ENCODE results near the gene GET3. TPM values are rescaled to one million over a fixed set of nuclear protein-coding genes. Genes with fewer than 3 reads are reported as not detected.
A peak's percentile ranks its signal among the peaks of the same experiment; 100 is the strongest.

GET3 gene
- polyA plus RNA-seq (2011; rRNA removed) (84.9 and 87.0 TPM in 2 replicates), polyA plus RNA-seq (2017; fragmentation: RNase III; extraction: RNeasy Plus Mini Kit Qiagen cat#74134 plus additional on column Dnase treatment) (82.7 to 96.7 TPM (median 91.7 TPM) in 3 replicates), polyA minus RNA-seq (2011; rRNA and poly(A)+ RNA removed) (63.6 and 71.6 TPM in 2 replicates)
- polyA plus RNA-seq (2012; cell fraction: cytosol; rRNA removed) = 190 and 195 TPM in 2 replicates
- 155 and 164 TPM in 2 replicates for polyA plus RNA-seq (2012; cell fraction: nucleus; rRNA removed)

DNA sequence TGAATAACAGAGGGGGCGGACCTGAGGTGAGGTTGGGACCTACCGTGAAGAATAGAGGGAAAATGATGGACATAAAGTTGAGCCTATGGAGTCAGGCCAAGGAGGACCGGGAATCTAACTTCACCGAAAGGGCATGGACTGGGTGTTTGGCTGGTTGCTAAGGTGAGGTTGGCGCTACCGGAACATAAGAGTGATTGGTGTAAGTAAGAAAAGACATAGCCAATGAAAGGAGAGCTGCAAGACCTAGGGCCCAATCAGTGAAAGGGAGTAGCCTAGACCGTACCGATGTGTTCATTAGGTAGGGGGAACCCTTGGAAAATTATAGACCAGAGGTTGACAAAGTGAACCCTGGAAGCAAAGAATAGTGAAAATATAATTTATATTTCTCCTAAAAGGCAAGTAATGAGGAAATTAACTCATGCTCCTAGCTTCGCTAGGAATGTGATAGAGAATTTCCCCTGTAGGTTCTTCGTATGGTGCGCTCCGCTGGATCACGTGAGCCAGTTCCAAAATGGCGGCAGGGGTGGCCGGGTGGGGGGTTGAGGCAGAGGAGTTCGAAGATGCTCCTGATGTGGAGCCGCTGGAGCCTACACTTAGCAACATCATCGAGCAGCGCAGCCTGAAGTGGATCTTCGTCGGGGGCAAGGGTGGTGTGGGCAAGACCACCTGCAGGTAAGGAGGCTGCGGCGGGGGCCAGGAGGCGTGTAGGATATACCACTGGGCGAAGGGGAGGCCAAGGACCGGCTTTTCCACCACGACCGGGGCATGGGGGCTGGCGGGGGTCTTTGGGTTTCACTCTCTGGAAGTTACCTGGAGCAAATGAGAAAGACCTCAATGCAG, at the start of gene GET3:
Gene GET3, plus strand, starts transcription at position 503 of the 840 bp plus-strand sequence. Its CDS starts 9 bp downstream, at position 512.
- FAIRE-seq (no peak), DNase-seq (ENCODE audit: low read depth in 1 of 2, low spot score in 1 of 2) (peak; percentile 97 to 100), ATAC-seq (peak; percentile 92 to 94)
- H3K4me3 ChIP-seq = peak within 1 kb of the TSS; percentile 78
- peaks cover 25% of the 10 kb centered on the region for H3K4me1 ChIP-seq
- peak within 1 kb of the TSS; percentile 86 to 99 for H3K27ac ChIP-seq
- ChIA-PET CTCF (interaction anchor here (1.1 to 38.2 kb wide), 4 partner anchors 32 to 111 kb away, joined by 3 to 725 read pairs (median 10); partner anchors contain the start of genes DHPS and HOOK2), POLR2A (interaction anchor here (0.6 to 1.5 kb wide), 6 partner anchors 14 to 56 kb away, joined by 3 to 7 read pairs (median 4); partner anchors contain the start of gene JUNB)
- peak within 1 kb of the TSS; percentile 98 for H3K4me2 ChIP-seq
- WGBS (ENCODE audit: missing lambda C conversion rate) = under 1% methylated on average over 24 of the region's 29 CpGs
- H3K9me3 ChIP-seq = no peaks in the 10 kb centered on the region
- no peak for TF ChIP-seq HEYL (CRISPR knock-in tag; IDR thresholded peaks at IDR 0.05)
- no peak for TF ChIP-seq CEBPB (IDR thresholded peaks at IDR 0.05)
- peak; percentile 99 for TF ChIP-seq KDM5A (IDR thresholded peaks at IDR 0.05)
- TF ChIP-seq, protein P1, sequence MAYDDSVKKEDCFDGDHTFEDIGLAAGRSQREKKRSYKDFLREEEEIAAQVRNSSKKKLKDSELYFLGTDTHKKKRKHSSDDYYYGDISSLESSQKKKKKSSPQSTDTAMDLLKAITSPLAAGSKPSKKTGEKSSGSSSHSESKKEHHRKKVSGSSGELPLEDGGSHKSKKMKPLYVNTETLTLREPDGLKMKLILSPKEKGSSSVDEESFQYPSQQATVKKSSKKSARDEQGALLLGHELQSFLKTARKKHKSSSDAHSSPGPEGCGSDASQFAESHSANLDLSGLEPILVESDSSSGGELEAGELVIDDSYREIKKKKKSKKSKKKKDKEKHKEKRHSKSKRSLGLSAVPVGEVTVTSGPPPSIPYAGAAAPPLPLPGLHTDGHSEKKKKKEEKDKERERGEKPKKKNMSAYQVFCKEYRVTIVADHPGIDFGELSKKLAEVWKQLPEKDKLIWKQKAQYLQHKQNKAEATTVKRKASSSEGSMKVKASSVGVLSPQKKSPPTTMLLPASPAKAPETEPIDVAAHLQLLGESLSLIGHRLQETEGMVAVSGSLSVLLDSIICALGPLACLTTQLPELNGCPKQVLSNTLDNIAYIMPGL (CRISPR knock-in tag; IDR thresholded peaks at IDR 0.05; ENCODE audit: borderline replicate concordance) = no peak
- peak in 1 of 2 experiments; percentile 68; a peak in 2 of 5 replicates for TF ChIP-seq JUN (IDR thresholded peaks at IDR 0.05)
- TF ChIP-seq CBX8 (IDR thresholded peaks at IDR 0.05) = no peak
- TF ChIP-seq MAFK (IDR thresholded peaks at IDR 0.05; ENCODE audit: partially characterized antibody) = no peak
- TF ChIP-seq PHF8 (IDR thresholded peaks at IDR 0.05; ENCODE audit: borderline replicate concordance, low read depth) = peak; percentile 88; the same call in 1 of the 2 replicates
- TF ChIP-seq EP300 (IDR thresholded peaks at IDR 0.05) = no peak
- TF ChIP-seq CHD2 (IDR thresholded peaks at IDR 0.05; ENCODE audit: low read length, partially characterized antibody) = no peak
- TF ChIP-seq EHMT2 (IDR thresholded peaks at IDR 0.05; ENCODE audit: low read depth) = no peak
- no peak for TF ChIP-seq E2F6 (IDR thresholded peaks at IDR 0.05; ENCODE audit: borderline replicate concordance, low read depth)
- TF ChIP-seq, protein P2, sequence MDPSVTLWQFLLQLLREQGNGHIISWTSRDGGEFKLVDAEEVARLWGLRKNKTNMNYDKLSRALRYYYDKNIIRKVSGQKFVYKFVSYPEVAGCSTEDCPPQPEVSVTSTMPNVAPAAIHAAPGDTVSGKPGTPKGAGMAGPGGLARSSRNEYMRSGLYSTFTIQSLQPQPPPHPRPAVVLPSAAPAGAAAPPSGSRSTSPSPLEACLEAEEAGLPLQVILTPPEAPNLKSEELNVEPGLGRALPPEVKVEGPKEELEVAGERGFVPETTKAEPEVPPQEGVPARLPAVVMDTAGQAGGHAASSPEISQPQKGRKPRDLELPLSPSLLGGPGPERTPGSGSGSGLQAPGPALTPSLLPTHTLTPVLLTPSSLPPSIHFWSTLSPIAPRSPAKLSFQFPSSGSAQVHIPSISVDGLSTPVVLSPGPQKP (IDR thresholded peaks at IDR 0.05; ENCODE audit: low read depth, low read length) = no peak
- TF ChIP-seq, protein P3, sequence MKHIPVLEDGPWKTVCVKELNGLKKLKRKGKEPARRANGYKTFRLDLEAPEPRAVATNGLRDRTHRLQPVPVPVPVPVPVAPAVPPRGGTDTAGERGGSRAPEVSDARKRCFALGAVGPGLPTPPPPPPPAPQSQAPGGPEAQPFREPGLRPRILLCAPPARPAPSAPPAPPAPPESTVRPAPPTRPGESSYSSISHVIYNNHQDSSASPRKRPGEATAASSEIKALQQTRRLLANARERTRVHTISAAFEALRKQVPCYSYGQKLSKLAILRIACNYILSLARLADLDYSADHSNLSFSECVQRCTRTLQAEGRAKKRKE (CRISPR knock-in tag; IDR thresholded peaks at IDR 0.05; ENCODE audit: low read depth) = no peak
- TF ChIP-seq EHF (CRISPR knock-in tag; IDR thresholded peaks at IDR 0.05) = no peak
- TF ChIP-seq CTCF (IDR thresholded peaks at IDR 0.05) = no peak
- TF ChIP-seq, protein P4, sequence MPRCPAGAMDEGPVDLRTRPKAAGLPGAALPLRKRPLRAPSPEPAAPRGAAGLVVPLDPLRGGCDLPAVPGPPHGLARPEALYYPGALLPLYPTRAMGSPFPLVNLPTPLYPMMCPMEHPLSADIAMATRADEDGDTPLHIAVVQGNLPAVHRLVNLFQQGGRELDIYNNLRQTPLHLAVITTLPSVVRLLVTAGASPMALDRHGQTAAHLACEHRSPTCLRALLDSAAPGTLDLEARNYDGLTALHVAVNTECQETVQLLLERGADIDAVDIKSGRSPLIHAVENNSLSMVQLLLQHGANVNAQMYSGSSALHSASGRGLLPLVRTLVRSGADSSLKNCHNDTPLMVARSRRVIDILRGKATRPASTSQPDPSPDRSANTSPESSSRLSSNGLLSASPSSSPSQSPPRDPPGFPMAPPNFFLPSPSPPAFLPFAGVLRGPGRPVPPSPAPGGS (IDR thresholded peaks at IDR 0.05) = 0 out of 3 replicates have a peak, but pooled peaks have one; percentile 38
- peak; percentile 50 for TF ChIP-seq GATA3 (IDR thresholded peaks at IDR 0.05; ENCODE audit: borderline replicate concordance)
- TF ChIP-seq NR3C1 (IDR thresholded peaks at IDR 0.05) = no peak
- TF ChIP-seq SREBF2 (IDR thresholded peaks at IDR 0.05) = no peak
- TF ChIP-seq, protein P5, sequence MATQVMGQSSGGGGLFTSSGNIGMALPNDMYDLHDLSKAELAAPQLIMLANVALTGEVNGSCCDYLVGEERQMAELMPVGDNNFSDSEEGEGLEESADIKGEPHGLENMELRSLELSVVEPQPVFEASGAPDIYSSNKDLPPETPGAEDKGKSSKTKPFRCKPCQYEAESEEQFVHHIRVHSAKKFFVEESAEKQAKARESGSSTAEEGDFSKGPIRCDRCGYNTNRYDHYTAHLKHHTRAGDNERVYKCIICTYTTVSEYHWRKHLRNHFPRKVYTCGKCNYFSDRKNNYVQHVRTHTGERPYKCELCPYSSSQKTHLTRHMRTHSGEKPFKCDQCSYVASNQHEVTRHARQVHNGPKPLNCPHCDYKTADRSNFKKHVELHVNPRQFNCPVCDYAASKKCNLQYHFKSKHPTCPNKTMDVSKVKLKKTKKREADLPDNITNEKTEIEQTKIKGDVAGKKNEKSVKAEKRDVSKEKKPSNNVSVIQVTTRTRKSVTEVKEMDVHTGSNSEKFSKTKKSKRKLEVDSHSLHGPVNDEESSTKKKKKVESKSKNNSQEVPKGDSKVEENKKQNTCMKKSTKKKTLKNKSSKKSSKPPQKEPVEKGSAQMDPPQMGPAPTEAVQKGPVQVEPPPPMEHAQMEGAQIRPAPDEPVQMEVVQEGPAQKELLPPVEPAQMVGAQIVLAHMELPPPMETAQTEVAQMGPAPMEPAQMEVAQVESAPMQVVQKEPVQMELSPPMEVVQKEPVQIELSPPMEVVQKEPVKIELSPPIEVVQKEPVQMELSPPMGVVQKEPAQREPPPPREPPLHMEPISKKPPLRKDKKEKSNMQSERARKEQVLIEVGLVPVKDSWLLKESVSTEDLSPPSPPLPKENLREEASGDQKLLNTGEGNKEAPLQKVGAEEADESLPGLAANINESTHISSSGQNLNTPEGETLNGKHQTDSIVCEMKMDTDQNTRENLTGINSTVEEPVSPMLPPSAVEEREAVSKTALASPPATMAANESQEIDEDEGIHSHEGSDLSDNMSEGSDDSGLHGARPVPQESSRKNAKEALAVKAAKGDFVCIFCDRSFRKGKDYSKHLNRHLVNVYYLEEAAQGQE (IDR thresholded peaks at IDR 0.05) = no peak
- TF ChIP-seq HES2 (IDR thresholded peaks at IDR 0.05) = no peak
- TF ChIP-seq NFE2L2 (conservative IDR thresholded peaks at IDR 0.05; ENCODE audit: low read length) = no peak
- TF ChIP-seq BHLHE40 (IDR thresholded peaks at IDR 0.05; ENCODE audit: low read depth, low read length) = peak; percentile 72
- TF ChIP-seq KDM1A (IDR thresholded peaks at IDR 0.05; ENCODE audit: low read depth) = no peak
- no peak for TF ChIP-seq TFCP2L1 (CRISPR knock-in tag; IDR thresholded peaks at IDR 0.05)

All from A549 (cell line).